OCI-M2 (cell line): ENCODE measurements around the gene NDUFA13.

Experiments used
- DNase-seq: peaks from one replicate; lab custom pipeline; 2025; ENCODE audit not compliant: unreplicated experiment; lab: John Stamatoyannopoulos, UW

NDUFA13 gene

DNA sequence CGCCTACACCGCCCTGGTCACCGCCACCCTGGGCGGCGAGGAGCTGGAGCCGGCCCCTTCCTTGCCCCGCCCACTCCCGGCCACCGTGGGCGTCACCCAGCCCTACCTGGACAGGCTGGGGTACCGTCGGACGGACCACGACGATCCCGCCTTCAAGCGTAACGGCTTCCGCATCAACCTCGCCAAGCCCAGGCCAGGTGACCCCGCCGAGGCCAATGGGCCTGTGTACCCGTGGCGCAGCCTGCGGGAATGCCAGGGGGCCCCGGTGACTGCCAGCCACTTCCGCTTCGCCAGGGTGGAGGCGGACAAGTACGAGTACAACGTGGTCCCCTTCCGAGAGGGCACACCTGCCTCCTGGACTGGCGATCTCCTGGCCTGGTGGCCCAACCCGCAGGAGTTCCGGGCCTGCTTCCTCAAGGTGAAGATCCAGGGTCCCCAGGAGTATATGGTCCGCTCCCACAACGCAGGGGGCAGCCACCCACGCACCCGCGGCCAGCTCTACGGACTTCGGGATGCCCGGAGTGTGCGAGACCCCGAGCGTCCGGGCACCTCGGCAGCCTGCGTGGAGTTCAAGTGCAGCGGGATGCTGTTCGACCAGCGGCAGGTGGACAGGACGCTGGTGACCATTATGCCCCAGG lies 29.0 kb downstream of the NDUFA13 start:
- DNase-seq = no peak

- no peak for DNase-seq
Observed at GRCh38 chr19:19545707-19546106, 29.7 kb downstream of the NDUFA13 start.

GRCh38 chr19:19546751-19547162 lies 30.7 kb downstream of the NDUFA13 start:
- DNase-seq = no peak

- no peak for DNase-seq
Observed at GRCh38 chr19:19547674-19548336, 31.8 kb downstream of the NDUFA13 start.

- no peak for DNase-seq
Observed at GRCh38 chr19:19548915-19549759, 33.1 kb downstream of the NDUFA13 start.

GRCh38 chr19:19549804-19550464 lies 33.9 kb downstream of the NDUFA13 start:
- no peak for DNase-seq

- no peak for DNase-seq
Observed at GRCh38 chr19:19550485-19550929, 34.5 kb downstream of the NDUFA13 start.

GRCh38 chr19:19550972-19551852 lies 35.2 kb downstream of the NDUFA13 start:
- DNase-seq = no peak

- DNase-seq = no peak
Observed at GRCh38 chr19:19551853-19552192, 35.8 kb downstream of the NDUFA13 start.

DNA sequence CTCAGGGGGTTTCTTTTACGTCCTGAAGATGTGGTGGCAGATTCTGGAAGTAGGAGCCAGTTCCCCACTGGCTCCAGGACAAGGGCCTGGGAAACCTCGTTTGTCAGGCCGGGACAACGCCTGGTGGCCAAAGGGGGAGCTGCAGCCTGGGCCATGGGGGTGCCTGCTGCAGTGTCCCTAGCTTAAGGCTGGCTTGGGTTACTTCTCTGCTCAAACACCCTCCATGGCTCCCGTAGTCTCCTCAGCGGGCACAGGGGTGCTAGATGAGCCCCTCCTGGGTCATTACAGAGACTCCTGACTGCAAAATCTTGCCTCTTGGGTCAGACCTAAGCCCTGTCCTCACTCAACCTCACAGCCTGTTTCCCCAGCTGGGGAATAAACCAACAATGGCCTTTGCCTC lies 36.8 kb downstream of the NDUFA13 start:
- no peak for DNase-seq

DNA sequence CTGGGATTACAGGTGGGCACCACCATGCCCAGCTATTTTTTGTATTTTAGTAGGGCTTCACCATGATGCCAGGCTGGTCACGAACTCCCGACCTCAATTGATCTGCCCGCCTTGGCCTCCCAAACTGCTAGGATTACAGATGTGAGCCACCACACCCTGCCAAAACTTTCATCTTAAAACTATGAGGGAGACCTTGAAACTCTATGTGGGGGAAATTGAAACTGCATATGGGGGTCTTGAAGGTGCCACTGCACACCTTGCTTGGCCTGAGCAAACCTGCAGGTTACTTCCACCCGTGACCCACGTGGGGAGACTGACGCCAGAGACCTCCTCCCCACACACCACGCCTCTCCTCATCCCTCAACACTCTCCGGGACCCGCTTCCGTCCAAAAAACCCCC lies 37.6 kb downstream of the NDUFA13 start:
- DNase-seq = no peak

DNA sequence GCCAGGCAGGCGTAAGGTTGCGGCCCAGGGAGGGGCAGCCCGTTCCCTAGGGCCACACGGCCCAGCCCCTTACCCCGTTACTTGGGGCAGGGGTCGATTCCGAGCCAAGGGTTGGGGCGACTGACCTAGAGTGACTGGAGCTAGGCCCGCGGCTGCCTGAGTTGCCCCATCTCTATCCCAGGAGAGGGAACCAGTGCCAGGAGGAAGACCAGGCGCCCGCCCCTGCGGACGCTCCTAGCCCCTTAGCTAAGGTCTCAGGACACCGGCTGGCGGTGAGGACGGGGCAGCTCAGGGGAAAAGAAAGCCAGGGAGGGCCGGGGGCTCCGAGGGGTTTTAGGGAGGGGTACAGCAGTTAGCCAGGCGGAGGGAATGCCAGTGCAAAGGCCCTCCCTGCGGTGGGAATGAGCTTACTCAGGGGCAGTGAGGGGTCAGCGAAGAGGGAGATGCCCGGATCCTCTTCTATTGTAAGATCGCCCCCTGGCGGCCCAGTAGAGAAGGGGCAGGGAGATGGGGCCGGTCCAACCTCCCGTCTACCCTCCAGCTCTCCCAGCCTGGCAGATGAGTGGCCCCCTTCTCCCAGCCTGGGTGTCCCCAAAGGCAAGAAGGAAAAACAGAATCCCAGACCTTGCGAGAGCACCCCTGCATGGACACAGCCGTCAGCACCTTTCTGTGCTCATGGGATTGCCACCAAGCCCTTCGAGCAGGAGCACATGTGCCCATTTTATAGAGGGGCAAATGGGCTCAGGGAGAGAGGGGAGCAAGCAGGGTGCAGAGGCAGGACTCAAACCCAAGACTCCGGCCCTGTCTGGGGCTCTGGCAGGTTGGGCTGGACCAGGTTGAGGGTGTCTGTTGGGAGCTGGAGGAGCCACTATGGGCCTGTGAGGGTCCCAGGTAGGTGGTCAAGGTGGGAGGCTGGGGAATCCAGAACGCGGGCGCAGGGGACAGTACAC lies 38.3 kb downstream of the NDUFA13 start:
- no peak for DNase-seq

- DNase-seq = no peak
Observed at GRCh38 chr19:19558055-19558454, 42.0 kb downstream of the NDUFA13 start.

DNA sequence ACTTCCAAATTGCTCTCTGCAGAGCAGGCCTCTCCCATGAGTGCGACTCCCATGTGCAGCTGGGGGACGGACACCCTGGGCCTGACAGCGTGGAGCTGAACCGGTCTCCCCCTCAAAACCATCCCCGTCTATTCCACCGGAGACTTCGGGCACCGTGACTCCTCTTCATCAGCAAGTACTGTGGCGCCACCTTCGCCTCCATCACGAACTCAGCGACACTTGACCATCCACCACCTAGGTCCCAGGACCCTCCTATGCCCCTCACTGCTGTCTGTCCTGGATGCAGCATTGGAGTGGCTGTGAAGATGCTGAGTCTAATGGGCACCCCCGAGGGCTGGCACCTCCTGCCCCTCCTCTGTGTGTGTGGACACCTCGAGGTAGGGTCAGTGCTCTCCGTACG lies 42.6 kb downstream of the NDUFA13 start:
- DNase-seq = no peak

GRCh38 chr19:19559931-19560330 lies 43.9 kb downstream of the NDUFA13 start:
- DNase-seq = no peak

DNA sequence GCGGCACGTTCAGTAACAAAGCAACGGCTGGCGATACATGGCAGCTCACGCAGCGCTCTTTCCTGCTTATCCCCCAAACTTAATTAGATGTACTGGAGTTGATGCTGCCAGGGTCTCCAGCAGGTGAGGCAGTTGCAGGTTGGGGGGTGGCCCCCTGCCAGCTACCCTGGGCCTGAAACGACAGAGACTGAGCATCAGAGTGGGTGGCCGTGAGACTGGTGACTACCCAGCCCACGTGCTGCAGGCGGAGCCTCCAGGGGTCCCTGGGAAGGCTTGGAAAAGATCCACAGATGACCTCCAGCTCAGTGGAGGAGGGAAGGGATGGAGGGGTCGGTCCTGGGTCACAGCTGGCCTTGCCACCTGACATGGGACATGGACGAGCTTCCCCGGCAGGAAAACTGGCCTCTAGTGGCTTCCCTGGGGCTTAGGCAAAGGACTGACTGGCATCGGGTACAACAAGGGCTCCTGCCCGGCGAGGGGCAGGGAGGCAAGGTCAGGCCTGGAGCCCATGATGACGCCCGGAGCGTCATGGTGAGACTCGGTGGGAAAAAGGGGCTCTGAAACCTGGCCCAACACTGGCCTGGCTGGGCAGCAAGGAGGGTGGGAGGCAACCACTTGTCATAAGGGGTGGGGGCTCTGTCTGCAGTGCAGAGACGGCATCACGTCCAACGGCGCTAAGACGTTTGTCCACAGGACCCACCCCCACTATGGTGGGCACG lies 46.1 kb downstream of the NDUFA13 start:
- no peak for DNase-seq

DNA sequence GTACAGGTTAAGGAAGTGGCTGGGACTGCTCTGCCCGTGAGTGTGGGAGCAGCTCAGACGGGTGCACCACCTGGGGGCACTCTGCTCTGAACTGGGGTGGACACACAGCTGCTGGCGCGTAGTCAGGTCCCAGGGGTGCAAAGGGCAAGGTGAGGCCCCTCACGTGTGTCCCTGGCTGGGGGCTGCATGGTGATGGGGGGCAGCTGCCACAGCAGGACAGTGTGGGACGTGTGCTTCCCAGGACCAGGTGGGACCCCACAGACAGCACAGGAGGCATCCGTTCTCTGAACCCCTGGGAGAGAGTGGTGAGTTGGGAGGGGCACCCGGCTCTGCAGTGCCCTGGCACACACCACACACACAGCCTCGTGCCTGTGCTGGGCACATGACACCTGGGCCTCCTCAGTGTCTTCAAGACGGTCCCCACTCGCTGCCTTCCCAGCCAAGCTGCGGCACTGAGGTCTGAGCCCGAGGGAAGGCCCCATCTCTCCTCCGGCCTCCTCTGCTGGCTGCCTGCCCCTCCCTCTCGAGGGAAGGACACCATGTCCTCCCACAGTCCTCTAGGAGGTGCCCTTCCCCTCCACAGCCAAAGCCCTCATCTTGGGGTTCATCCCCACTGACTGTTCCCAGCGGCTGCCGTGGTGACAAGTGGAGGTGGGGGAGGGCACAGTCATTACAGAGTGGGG lies 46.8 kb downstream of the NDUFA13 start:
- no peak for DNase-seq

DNA sequence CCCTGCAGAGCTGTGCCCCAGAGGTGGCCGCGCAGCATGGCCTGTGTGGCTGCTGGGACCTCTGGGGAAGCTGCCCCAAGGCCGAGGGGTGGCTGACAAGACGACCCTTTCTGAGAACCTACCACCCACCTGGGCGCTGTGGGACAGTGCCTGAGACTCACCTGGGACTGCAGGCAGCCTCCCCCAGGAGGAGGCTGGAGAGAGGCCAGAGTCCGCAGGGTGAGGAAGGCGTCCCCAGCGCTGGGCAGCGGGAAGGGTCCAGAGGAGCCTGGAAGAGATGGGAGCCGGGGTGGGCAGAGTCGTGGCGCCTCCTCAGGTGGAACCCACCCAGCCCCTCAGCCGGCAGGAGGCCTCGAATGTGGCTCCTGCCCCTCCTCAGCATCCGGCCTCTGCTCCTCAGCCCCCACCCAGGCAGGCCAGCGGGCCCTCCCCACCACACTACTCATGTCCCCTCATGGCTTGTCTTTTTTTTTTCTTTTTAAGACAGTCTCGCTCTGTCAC lies 47.4 kb downstream of the NDUFA13 start:
- DNase-seq = no peak
